GM12865 (cell line): ENCODE measurements around the gene TMEM98.

Experiments used
- DNase-seq: peaks from one replicate; pipeline ENCODE4 v3.0.0; 2010; ENCODE audit warnings: low read depth
- H3K4me3 ChIP-seq: 2 replicates; pipeline ENCODE4 v1.5.1; 2011; ENCODE audit warnings: mild to moderate bottlenecking, low read depth, low read length, control low read depth
- CTCF ChIP-seq: IDR thresholded peaks from 2 replicates; pipeline ENCODE4 v1.5.1; 2011; ENCODE audit warnings: low read length, control low read depth, low read depth, inconsistent platforms; ENCODE audit not compliant: insufficient read depth; ENCODE audit errors: missing control alignments

The TMEM98 gene

GRCh38 chr17:32935726-32936125 is 7.8 kb downstream of the TMEM98 start:
- no peak overlapping the region for H3K4me3 ChIP-seq
- no peak for TF ChIP-seq CTCF
- no peak for DNase-seq

GRCh38 chr17:32936186-32936893 is 8.4 kb downstream of the TMEM98 start:
- DNase-seq, result no peak

GRCh38 chr17:32936894-32937500 is 9.0 kb downstream of the TMEM98 start:
- no peak overlapping the region for H3K4me3 ChIP-seq
- peak; percentile 72 for DNase-seq
- peak; percentile 81 for TF ChIP-seq CTCF

More at GRCh38 chr17:32936186-32936893, 8.4 kb downstream of the TMEM98 start:
- no peak for TF ChIP-seq CTCF
- no peak overlapping the region for H3K4me3 ChIP-seq

- no peak for TF ChIP-seq CTCF
- DNase-seq, result peak; percentile 19
- no peak overlapping the region for H3K4me3 ChIP-seq
These were observed 12.9 kb downstream of the TMEM98 start for GRCh38 chr17:32940706-32941390.

- DNase-seq, result no peak
- H3K4me3 ChIP-seq, result no peak overlapping the region
- TF ChIP-seq CTCF, result peak; percentile 26
These were observed 13.6 kb downstream of the TMEM98 start for GRCh38 chr17:32941419-32942032.

GRCh38 chr17:32943206-32943605 is 15.3 kb downstream of the TMEM98 start:
- no peak for DNase-seq
- H3K4me3 ChIP-seq, result no peak overlapping the region
- no peak for TF ChIP-seq CTCF
